PC-3 (cell line): ENCODE results near the gene ARID1A. TPM values are rescaled to one million over a fixed set of nuclear protein-coding genes. Genes with fewer than 3 reads are reported as not detected.

Experiments
- ATAC-seq: fragments of 200-7000 bp; cut with Tn5 transposase; 2 replicates; pipeline ENCODE4 v1.9.1; 2020; ENCODE audit warnings: mild to moderate bottlenecking, moderate library complexity
- BruUV-seq: library from RNA; stranded (reverse); fragments of 400-500 nt; replicated peaks from 2 replicates; lab custom pipeline; 2021; lab: Mats Ljungman, UMichigan
- CTCF ChIA-PET: fragments of 300-600 bp; sonication (Branson Sonifier 250); formaldehyde crosslinking; loops from one replicate; lab custom pipeline; 2022; ENCODE audit warnings: antibody characterized with exemption; lab: Charles Lee
- POLR2A ChIA-PET: fragments of 300-600 bp; sonication (Branson Sonifier 250); formaldehyde crosslinking; loops from one replicate; lab custom pipeline; 2022; ENCODE audit warnings: antibody characterized with exemption; ENCODE audit not compliant: unreplicated experiment; lab: Charles Lee
- DNase-seq: peaks from one replicate; pipeline ENCODE4 v3.0.0-alpha.2; 2015
- H2AFZ ChIP-seq: fragments of 300-600 bp; sonication (generic); 2 replicates; pipeline ENCODE4 v1.6.0; 2016; ENCODE audit warnings: antibody characterized with exemption, low read length
- H3F3A ChIP-seq: fragments of 300-600 bp; sonication (generic); one replicate; pipeline ENCODE4 v1.6.0; 2017; ENCODE audit warnings: antibody characterized with exemption, low read length, control low read depth, mild to moderate bottlenecking; ENCODE audit not compliant: unreplicated experiment
- H3K27ac ChIP-seq: fragments of 300-600 bp; sonication (generic); 2 replicates; pipeline ENCODE4 v1.5.1; 2016; ENCODE audit warnings: mild to moderate bottlenecking, low read length
- H3K27me3 ChIP-seq: fragments of 300-600 bp; sonication (generic); 2 replicates; pipeline ENCODE4 v1.6.1; 2016; ENCODE audit warnings: low read length, mixed read lengths
- H3K36me3 ChIP-seq: fragments of 300-600 bp; sonication (generic); 2 replicates; pipeline ENCODE4 v1.6.1; 2016; ENCODE audit warnings: low read depth, mixed run types, low read length, mixed read lengths
- H3K4me1 ChIP-seq: fragments of 300-600 bp; sonication (generic); 2 replicates; pipeline ENCODE4 v1.5.1; 2016; ENCODE audit warnings: low read length; ENCODE audit not compliant: insufficient read depth
- H3K4me2 ChIP-seq: fragments of 300-600 bp; sonication (generic); 2 replicates; pipeline ENCODE4 v1.6.0; 2016; ENCODE audit warnings: low read length
- H3K4me3 ChIP-seq: fragments of 300-600 bp; sonication (generic); 2 replicates; pipeline ENCODE4 v1.5.1; 2016; ENCODE audit warnings: mild to moderate bottlenecking, low read length, mixed read lengths
- H3K79me2 ChIP-seq: fragments of 300-600 bp; sonication (generic); 2 replicates; pipeline ENCODE4 v1.6.1; 2017; ENCODE audit warnings: low read length, mixed read lengths
- H3K9ac ChIP-seq: fragments of 300-600 bp; sonication (generic); 2 replicates; pipeline ENCODE4 v1.6.0; 2016; ENCODE audit warnings: mild to moderate bottlenecking, low read length
- H3K9me2 ChIP-seq: fragments of 300-600 bp; sonication (generic); replicated peaks from 2 replicates; pipeline ENCODE4 v1.6.1; 2016; ENCODE audit warnings: mixed run types, low read length, mixed read lengths
- H3K9me3 ChIP-seq: fragments of 300-600 bp; sonication (generic); 2 replicates; pipeline ENCODE4 v1.6.1; 2016; ENCODE audit warnings: low read length, mixed read lengths
- H4K20me1 ChIP-seq: fragments of 300-600 bp; sonication (generic); 2 replicates; pipeline ENCODE4 v1.6.1; 2016; ENCODE audit warnings: low read length, mixed read lengths
- EZH2 ChIP-seq: fragments of 300-600 bp; sonication (generic); IDR thresholded peaks from one replicate; pipeline ENCODE4 v1.6.1; 2017; ENCODE audit warnings: antibody characterized with exemption, mild to moderate bottlenecking, low read length; ENCODE audit not compliant: unreplicated experiment
- EZH2phosphoT487 ChIP-seq: fragments of 300-600 bp; sonication (generic); IDR thresholded peaks from 2 replicates; pipeline ENCODE4 v1.6.1; 2018; ENCODE audit warnings: mild to moderate bottlenecking, antibody characterized with exemption, low read length, borderline replicate concordance
- intact Hi-C: fragments of 100-400 bp; cut with micrococcal nuclease; formaldehyde crosslinking; loops from 2 replicates; pipeline ENCODE4 v1.9.0; 2023
- total RNA-seq: library from RNA; depleted of rRNA; stranded (reverse); fragments of >200 nt; gene quantifications from 2 replicates; pipeline ENCODE4 v1.2.3, GENCODE V29; 2014
- TF ChIP-seq, protein P1 (sequence below): fragments of 300-600 bp; sonication (generic); conservative IDR thresholded peaks from 2 replicates; pipeline ENCODE4 v1.5.1; 2017; ENCODE audit warnings: antibody characterized with exemption, low read depth, mild to moderate bottlenecking, low read length

The ARID1A gene
- total RNA-seq, 1 experiment from 2014 or later: 43.8 TPM

- Histone ChIP-seq H3K79me2 (peaks cover 8% of the 10 kb centered on the region; the same call in 1 of the 2 replicates), H3K9me2 (no peaks in the 10 kb centered on the region), H3K4me1 (peaks cover 38% of the 10 kb centered on the region), H3K9ac (peak overlapping the region; percentile 93), H3K27ac (peak overlapping the region; percentile 90), H3K4me3 (peak overlapping the region; percentile 77), H3K36me3 (no peaks in the 10 kb centered on the region), H4K20me1 (no peaks in the 10 kb centered on the region), H2AFZ (peak overlapping the region; percentile 98), H3K4me2 (peak overlapping the region; percentile 92), H3K9me3 (no peaks in the 10 kb centered on the region), H3K27me3 (no peaks in the 10 kb centered on the region), H3F3A (peaks cover 4% of the 10 kb centered on the region)
- CTCF ChIA-PET: interaction anchor here (0.5 to 2.4 kb wide), 9 partner anchors 10 to 285 kb away, joined by 3 to 44 read pairs (median 5); no protein-coding TSS in a partner anchor
- DNase-seq (peak; percentile 90), ATAC-seq (peak; percentile 43)
- no peak for TF ChIP-seq EZH2phosphoT487
- TF ChIP-seq, protein P1, sequence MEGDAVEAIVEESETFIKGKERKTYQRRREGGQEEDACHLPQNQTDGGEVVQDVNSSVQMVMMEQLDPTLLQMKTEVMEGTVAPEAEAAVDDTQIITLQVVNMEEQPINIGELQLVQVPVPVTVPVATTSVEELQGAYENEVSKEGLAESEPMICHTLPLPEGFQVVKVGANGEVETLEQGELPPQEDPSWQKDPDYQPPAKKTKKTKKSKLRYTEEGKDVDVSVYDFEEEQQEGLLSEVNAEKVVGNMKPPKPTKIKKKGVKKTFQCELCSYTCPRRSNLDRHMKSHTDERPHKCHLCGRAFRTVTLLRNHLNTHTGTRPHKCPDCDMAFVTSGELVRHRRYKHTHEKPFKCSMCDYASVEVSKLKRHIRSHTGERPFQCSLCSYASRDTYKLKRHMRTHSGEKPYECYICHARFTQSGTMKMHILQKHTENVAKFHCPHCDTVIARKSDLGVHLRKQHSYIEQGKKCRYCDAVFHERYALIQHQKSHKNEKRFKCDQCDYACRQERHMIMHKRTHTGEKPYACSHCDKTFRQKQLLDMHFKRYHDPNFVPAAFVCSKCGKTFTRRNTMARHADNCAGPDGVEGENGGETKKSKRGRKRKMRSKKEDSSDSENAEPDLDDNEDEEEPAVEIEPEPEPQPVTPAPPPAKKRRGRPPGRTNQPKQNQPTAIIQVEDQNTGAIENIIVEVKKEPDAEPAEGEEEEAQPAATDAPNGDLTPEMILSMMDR: peak; percentile 96
- no peak for TF ChIP-seq EZH2
- intact Hi-C loops: loop anchor here (1.0 to 5.0 kb wide), 4 partner anchors 73 to 187 kb away; partner anchors contain the start of gene SFN
- TSS peak; percentile 30 for BruUV-seq
- POLR2A ChIA-PET: interaction anchor here (0.6 to 1.2 kb wide), 2 partner anchors 96 to 189 kb away, joined by 5 to 9 read pairs; no protein-coding TSS in a partner anchor
Observed at GRCh38 chr1:26788836-26789611, 93.2 kb downstream of the ARID1A start.

- H3K9ac ChIP-seq: no peak overlapping the region
- no peaks in the 10 kb centered on the region for H3K27me3 ChIP-seq
- DNase-seq (no peak), ATAC-seq (no peak)
- no peaks in the 10 kb centered on the region for H3K9me2 ChIP-seq
- H3F3A ChIP-seq: peaks cover 4% of the 10 kb centered on the region
- H3K79me2 ChIP-seq: peaks cover 8% of the 10 kb centered on the region; the same call in 1 of the 2 replicates
- no peaks in the 10 kb centered on the region for H3K9me3 ChIP-seq
- ChIA-PET POLR2A (interaction anchor here (1.2 kb wide), 1 partner anchor 97 kb away, joined by 9 read pairs; no protein-coding TSS in a partner anchor), CTCF (interaction anchor here (1.0 to 2.4 kb wide), 2 partner anchors 112 to 184 kb away, joined by 3 to 44 read pairs; no protein-coding TSS in a partner anchor)
- TF ChIP-seq EZH2phosphoT487 (no peak), EZH2 (no peak)
- TF ChIP-seq, protein P1: no peak
- H2AFZ ChIP-seq: no peak overlapping the region
- no peak overlapping the region for H3K4me3 ChIP-seq
- H3K4me1 ChIP-seq: peaks cover 36% of the 10 kb centered on the region
- H3K36me3 ChIP-seq: no peaks in the 10 kb centered on the region
- peak overlapping the region; percentile 92 for H3K4me2 ChIP-seq
- intact Hi-C loops: loop anchor here (1.0 to 5.0 kb wide), 4 partner anchors 73 to 187 kb away; partner anchors contain the start of gene SFN
- no peaks in the 10 kb centered on the region for H4K20me1 ChIP-seq
- no TSS peak for BruUV-seq
- H3K27ac ChIP-seq: no peak overlapping the region
Observed at GRCh38 chr1:26789612-26789865, 93.7 kb downstream of the ARID1A start.
